Osteocyte (in vitro differentiated cells): ENCODE results near the gene LAMC2. TPM values are rescaled to one million over a fixed set of nuclear protein-coding genes. Genes with fewer than 3 reads are reported as not detected.

Experiments
- DNase-seq: peaks from one replicate; pipeline ENCODE4 v3.0.0; 2021; ENCODE audit warnings: mixed read lengths; ENCODE audit not compliant: unreplicated experiment; ENCODE audit errors: extremely low spot score
- H3K27ac Mint-ChIP-seq: one replicate; pipeline ENCODE4 v1.8.0; 2021; ENCODE audit warnings: mild to moderate bottlenecking, mixed read lengths; ENCODE audit not compliant: unreplicated experiment
- H3K27me3 Mint-ChIP-seq: one replicate; pipeline ENCODE4 v1.8.0; 2021; ENCODE audit warnings: mixed read lengths; ENCODE audit not compliant: unreplicated experiment
- H3K36me3 Mint-ChIP-seq: one replicate; pipeline ENCODE4 v1.8.0; 2021; ENCODE audit warnings: mixed read lengths; ENCODE audit not compliant: unreplicated experiment
- H3K4me1 Mint-ChIP-seq: one replicate; pipeline ENCODE4 v1.8.0; 2021; ENCODE audit warnings: mixed read lengths; ENCODE audit not compliant: unreplicated experiment
- H3K4me3 Mint-ChIP-seq: one replicate; pipeline ENCODE4 v1.8.0; 2021; ENCODE audit warnings: mild to moderate bottlenecking, moderate library complexity, mixed read lengths; ENCODE audit not compliant: unreplicated experiment
- H3K9me3 Mint-ChIP-seq: one replicate; pipeline ENCODE4 v1.8.0; 2021; ENCODE audit warnings: mixed read lengths; ENCODE audit not compliant: unreplicated experiment
- CTCF ChIP-seq: fragments of 200-600 bp; sonication (generic); IDR thresholded peaks from 2 replicates; pipeline ENCODE4 v1.5.0; 2021; ENCODE audit warnings: antibody characterized with exemption, mild to moderate bottlenecking, moderate library complexity
- total RNA-seq: library from RNA; stranded (reverse); gene quantifications from 2 replicates; pipeline ENCODE4 v1.2.1, GENCODE V29; 2021

LAMC2 gene
- total RNA-seq, 1 donor from 2014 or later, result 3.5 TPM

- TF ChIP-seq CTCF, result no peak
- Mint-ChIP-seq H3K27me3 (peaks cover 2% of the 10 kb centered on the region), H3K4me1 (peaks cover 32% of the 10 kb centered on the region), H3K27ac (no peak overlapping the region), H3K36me3 (no peaks in the 10 kb centered on the region), H3K9me3 (no peaks in the 10 kb centered on the region), H3K4me3 (no peak overlapping the region)
- no peak for DNase-seq
These were observed 99.2 kb downstream of the LAMC2 start for GRCh38 chr1:183285256-183285655.

GRCh38 chr1:183285746-183286145 lies 99.7 kb downstream of the LAMC2 start:
- Mint-ChIP-seq H3K36me3 (no peaks in the 10 kb centered on the region), H3K4me3 (no peak overlapping the region), H3K4me1 (peaks cover 30% of the 10 kb centered on the region), H3K27ac (no peak overlapping the region), H3K9me3 (no peaks in the 10 kb centered on the region), H3K27me3 (peaks cover 2% of the 10 kb centered on the region)
- no peak for DNase-seq
- no peak for TF ChIP-seq CTCF

- Mint-ChIP-seq H3K9me3 (no peaks in the 10 kb centered on the region), H3K36me3 (no peaks in the 10 kb centered on the region), H3K4me3 (no peak overlapping the region), H3K27me3 (peaks cover 2% of the 10 kb centered on the region), H3K4me1 (peaks cover 22% of the 10 kb centered on the region), H3K27ac (no peak overlapping the region)
- no peak for TF ChIP-seq CTCF
- no peak for DNase-seq
These were observed 101.2 kb downstream of the LAMC2 start for GRCh38 chr1:183287191-183287675.

- peaks cover 2% of the 10 kb centered on the region for H3K27me3 Mint-ChIP-seq
- peaks cover 18% of the 10 kb centered on the region for H3K4me1 Mint-ChIP-seq
- H3K36me3 Mint-ChIP-seq, result no peaks in the 10 kb centered on the region
- no peak overlapping the region for H3K27ac Mint-ChIP-seq
- no peak for DNase-seq
- no peaks in the 10 kb centered on the region for H3K9me3 Mint-ChIP-seq
- H3K4me3 Mint-ChIP-seq, result no peak overlapping the region
- TF ChIP-seq CTCF, result no peak
These were observed 102.5 kb downstream of the LAMC2 start for GRCh38 chr1:183288583-183288982.

GRCh38 chr1:183289051-183289496 lies 103.0 kb downstream of the LAMC2 start:
- Mint-ChIP-seq H3K27ac (no peak overlapping the region), H3K4me1 (peaks cover 18% of the 10 kb centered on the region), H3K27me3 (peaks cover 2% of the 10 kb centered on the region), H3K36me3 (no peaks in the 10 kb centered on the region), H3K4me3 (no peak overlapping the region), H3K9me3 (no peaks in the 10 kb centered on the region)
- no peak for DNase-seq
- no peak for TF ChIP-seq CTCF
